ENCODE data around the gene CTCFL. TPM values are rescaled to one million over a fixed set of nuclear protein-coding genes. Genes with fewer than 3 reads are reported as not detected.
A peak's percentile ranks its signal among the peaks of the same experiment; 100 is the strongest.

Gene CTCFL
- total and polyA plus RNA-seq, 2 of the 13 experiments (the other 11 are each of a cell fraction or from before 2014, with no cell fraction given) = 0.04 TPM; not detected in 1

- Histone ChIP-seq H3K27me3 (ENCODE audit: control insufficient read depth in 1 of 2, insufficient read depth in 2 of 2, low read length in 2 of 2) (peaks cover 2 to 9% of the 10 kb centered on the region in 2 experiments; a peak in 2 of 5 replicates), H3K36me3 (replicated peaks in 1 of 2; ENCODE audit: control insufficient read depth in 1 of 2, insufficient read depth in 2 of 2, low read length in 2 of 2) (no peaks in the 10 kb centered on the region), H3K9ac (ENCODE audit: insufficient read depth, low read depth, low read length) (no peak overlapping the region), H3K79me2 (ENCODE audit: insufficient read depth, low read length) (no peaks in the 10 kb centered on the region), H3K4me2 (ENCODE audit: low read depth, low read length) (no peak overlapping the region), H4K20me1 (ENCODE audit: insufficient read depth, low read length) (no peaks in the 10 kb centered on the region), H3K27ac (ENCODE audit: extremely low read length, insufficient read depth, low read length) (no peak overlapping the region), H3K4me1 (ENCODE audit: insufficient read depth, low read length) (peaks cover 67% of the 10 kb centered on the region), H2AFZ (ENCODE audit: low read length) (no peak overlapping the region), H3K9me3 (ENCODE audit: low read length) (peaks cover 5% of the 10 kb centered on the region; the same call in 1 of the 2 replicates), H3K4me3 (replicated peaks in 1 of 3; ENCODE audit: insufficient read depth in 1 of 3, low read depth in 2 of 3, low read length in 3 of 3) (no peak overlapping the region)
- BruUV-seq (replicated peaks) = no TSS peak
- 51% methylated on average over 8 of the region's 8 CpGs for WGBS (ENCODE audit: low lambda C conversion rate)
- POLR2A ChIA-PET = interaction anchor here (1.0 to 1.1 kb wide), 2 partner anchors 26 to 32 kb away, joined by 3 read pairs; partner anchors contain the start of gene PCK1
- DNase-seq (ENCODE audit: low spot score) (no peak), FAIRE-seq (no peak), ATAC-seq (no peak)
- CTCF ChIA-PET (ENCODE audit: low intra/inter-chr PET ratio, low total read pairs) = interaction anchor here (5.7 kb wide), 1 partner anchor 64 kb away, joined by 140 read pairs; no protein-coding TSS in a partner anchor
- in situ Hi-C loops (cut with HindIII; ENCODE audit: extremely low pct_ligation_motif_present, low pct_unique_long_range_greater_than_20kb) (no loop called here), intact Hi-C loops (cut with micrococcal nuclease; ENCODE audit: unreplicated experiment) (no loop called here)
- TF ChIP-seq RBM39 (IDR thresholded peaks at IDR 0.05; ENCODE audit: low read depth, low read length, poor library complexity, severe bottlenecking) (no peak), PPARG (CRISPR knock-in tag; conservative IDR thresholded peaks at IDR 0.05) (no peak), ZNF878 (CRISPR knock-in tag; IDR thresholded peaks at IDR 0.05) (no peak), ZSCAN12 (CRISPR knock-in tag; IDR thresholded peaks at IDR 0.05) (no peak), ZNF121 (CRISPR knock-in tag; IDR thresholded peaks at IDR 0.05) (no peak), ZNF292 (CRISPR knock-in tag; IDR thresholded peaks at IDR 0.05; ENCODE audit: borderline replicate concordance, low read depth) (peak; percentile 8; the same call in 1 of the 2 replicates), EEA1 (CRISPR knock-in tag; IDR thresholded peaks at IDR 0.05; ENCODE audit: borderline replicate concordance) (no peak), ZNF773 (CRISPR knock-in tag; IDR thresholded peaks at IDR 0.05; ENCODE audit: borderline replicate concordance) (no peak), KAT7 (CRISPR knock-in tag; IDR thresholded peaks at IDR 0.05; ENCODE audit: borderline replicate concordance) (no peak), XRCC5 (optimal IDR thresholded peaks at IDR 0.05; ENCODE audit: low read length) (no peak), ZNF331 (CRISPR knock-in tag; IDR thresholded peaks at IDR 0.05) (no peak), FOSL2 (CRISPR knock-in tag; IDR thresholded peaks at IDR 0.05) (no peak), ZNF709 (CRISPR knock-in tag; IDR thresholded peaks at IDR 0.05) (peak; percentile 65; the same call in 1 of the 2 replicates), ZNF30 (CRISPR knock-in tag; IDR thresholded peaks at IDR 0.05) (peak; percentile 96), ZNF619 (CRISPR knock-in tag; IDR thresholded peaks at IDR 0.05) (no peak), MAZ (IDR thresholded peaks at IDR 0.05; ENCODE audit: borderline replicate concordance, low read depth, low read length) (no peak), MAZ (CRISPR knock-in tag; IDR thresholded peaks at IDR 0.05; ENCODE audit: low read depth) (no peak), PHF21A (CRISPR knock-in tag; IDR thresholded peaks at IDR 0.05) (no peak), ZNF609 (CRISPR knock-in tag; IDR thresholded peaks at IDR 0.05; ENCODE audit: borderline replicate concordance) (no peak), TGIF2 (CRISPR knock-in tag; IDR thresholded peaks at IDR 0.05) (no peak), ZBTB14 (CRISPR knock-in tag; IDR thresholded peaks at IDR 0.05) (no peak)
These were observed 4.2 kb upstream of the CTCFL start for GRCh38 chr20:57529160-57529585.
